Lung (tissue), 12 donors: ENCODE data around the gene AGAP2. TPM values are rescaled to one million over a fixed set of nuclear protein-coding genes. Genes with fewer than 3 reads are reported as not detected.

Experiments
- ATAC-seq: fragments of 200-7000 bp; cut with Tn5 transposase; one replicate; pipeline ENCODE4 v1.9.1; 2020; ENCODE audit warnings: moderate number of reproducible peaks; ENCODE audit not compliant: insufficient read depth, low FRiP score
- DNase-seq, 3 donors: peaks; one replicate each; pipeline ENCODE4 v3.0.0-alpha.2; 2013 to 2017
- H3K27ac ChIP-seq, 2 donors: one replicate each; pipeline ENCODE4 v1.5.1; 2013; ENCODE audit warnings: mild to moderate bottlenecking in 2 of 2, moderate library complexity in 2 of 2, control low read depth in 1 of 2, inconsistent platforms in 1 of 2, low read depth in 1 of 2, low read length in 1 of 2
- H3K27me3 ChIP-seq, 3 donors: one replicate each; pipeline ENCODE4 v1.5.1; 2013; ENCODE audit warnings: low read length in 2 of 3; ENCODE audit not compliant: control insufficient read depth in 3 of 3, insufficient read depth in 3 of 3
- H3K36me3 ChIP-seq, 4 donors: one replicate each; pipeline ENCODE4 v1.5.1; 2013; ENCODE audit warnings: low read length in 4 of 4, mild to moderate bottlenecking in 1 of 4, moderate library complexity in 1 of 4; ENCODE audit not compliant: control insufficient read depth in 4 of 4, insufficient read depth in 4 of 4
- H3K4me1 ChIP-seq, 5 donors: one replicate each; pipeline ENCODE4 v1.5.1; 2013; ENCODE audit warnings: low read length in 5 of 5, mild to moderate bottlenecking in 2 of 5, moderate library complexity in 1 of 5; ENCODE audit not compliant: control insufficient read depth in 5 of 5, insufficient read depth in 5 of 5
- H3K4me3 ChIP-seq: one replicate; pipeline ENCODE4 v1.5.1; 2013; ENCODE audit warnings: mild to moderate bottlenecking, control low read depth, moderate library complexity
- H3K9ac ChIP-seq, 2 donors: one replicate each; pipeline ENCODE4 v1.5.1; 2013; ENCODE audit warnings: low read length in 2 of 2, control low read depth in 1 of 2; ENCODE audit not compliant: insufficient read depth in 1 of 2
- H3K9me3 ChIP-seq, 4 donors: one replicate each; pipeline ENCODE4 v1.5.1; 2013; ENCODE audit warnings: low read length in 3 of 4, mild to moderate bottlenecking in 1 of 4, moderate library complexity in 1 of 4; ENCODE audit not compliant: control insufficient read depth in 4 of 4, insufficient read depth in 3 of 4
- CTCF ChIP-seq: IDR thresholded peaks from 2 replicates; pipeline ENCODE4 v1.5.1; 2012; ENCODE audit warnings: mild to moderate bottlenecking; ENCODE audit errors: control extremely low read depth, extremely low read depth
- WGBS, 2 donors: extraction: QIAGEN DNeasy Blood & Tissue Kit; methylation state at CpG; one replicate each; pipeline ENCODE4 v1.1.7; 2013; 5-methylcytosine and 5-hydroxymethylcytosine counted together
- polyA plus RNA-seq, 2 donors: library from polyadenylated mRNA; stranded (reverse); fragments of 200-250 nt; gene quantifications; one replicate each; pipeline ENCODE4 v1.2.1, GENCODE V29; 2013
- total RNA-seq, 2 donors: library from RNA; depleted of rRNA in 1 of 2; stranded (reverse); fragments of >200 nt in 1 of 2; gene quantifications; one replicate each; pipeline ENCODE4 v1.2.1, GENCODE V29; 2014 to 2021
- donor health status: control.
- donor health status: control.
- donor health status: Bipolar disorder and iron deficiency.
- donor health status: healthy.
- donor health status: DM: yes; HTN: yes; CAD: no.

AGAP2 gene
- total and polyA plus RNA-seq, 4 donors, result 1.4 to 4.8 (median 3.0) TPM

DNA sequence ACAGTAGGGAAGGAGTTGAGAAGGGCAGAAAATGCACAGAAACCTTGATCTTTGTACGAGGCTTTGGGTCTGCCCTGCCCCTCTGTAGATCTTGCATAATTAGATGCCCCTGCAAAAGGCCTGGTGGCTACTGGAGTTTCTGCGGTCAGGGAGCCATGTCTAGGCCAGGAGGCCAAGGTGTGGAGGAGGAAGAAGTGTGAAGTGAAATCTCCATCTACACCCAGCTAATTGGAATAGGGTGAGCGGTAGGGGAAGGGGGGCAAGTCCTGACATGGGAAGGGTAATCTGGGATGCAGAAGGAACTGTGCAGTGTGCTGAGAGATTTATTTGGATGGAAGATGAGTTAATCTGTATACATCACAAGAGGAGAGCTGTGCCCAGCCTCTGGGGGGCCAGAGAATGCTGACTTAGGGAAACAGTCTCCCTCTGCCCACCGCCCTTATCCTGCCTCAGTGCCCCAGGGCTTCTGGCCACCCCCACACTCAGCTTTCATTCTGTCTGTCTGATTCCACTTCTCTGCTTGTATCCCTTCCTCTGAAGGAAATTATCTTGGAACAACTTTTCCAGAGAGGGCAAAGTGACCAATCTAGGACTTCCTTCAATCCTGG is 23.0 kb upstream of the AGAP2 start:
- Histone ChIP-seq H3K9ac (no peak overlapping the region), H3K27ac (no peak overlapping the region), H3K36me3 (peaks cover 0 to 12% (median 0%) of the 10 kb centered on the region in 4 donors), H3K4me1 (peaks cover 0 to 20% (median 1%) of the 10 kb centered on the region in 5 donors), H3K4me3 (no peak overlapping the region), H3K9me3 (peaks cover 0 to 5% (median 0%) of the 10 kb centered on the region in 4 donors), H3K27me3 (peaks cover 0 to 39% (median 37%) of the 10 kb centered on the region in 3 donors)
- ATAC-seq (no peak), DNase-seq (no peak)
- no peak for TF ChIP-seq CTCF
- 95% methylated on average over 4 of the region's 4 CpGs for WGBS, 2 donors

GRCh38 chr12:57760347-57760982 is 21.9 kb upstream of the AGAP2 start:
- H3K4me1 ChIP-seq, result peaks cover 0 to 18% (median 4%) of the 10 kb centered on the region in 5 donors
- peaks cover 0 to 5% (median 0%) of the 10 kb centered on the region in 4 donors for H3K9me3 ChIP-seq
- no peak for TF ChIP-seq CTCF
- ATAC-seq (no peak), DNase-seq (peak in 1 of 3 donors; percentile 55)
- peaks cover 0 to 12% (median 0%) of the 10 kb centered on the region in 4 donors for H3K36me3 ChIP-seq
- no peak overlapping the region for H3K4me3 ChIP-seq
- no peak overlapping the region for H3K9ac ChIP-seq
- no peak overlapping the region for H3K27ac ChIP-seq
- H3K27me3 ChIP-seq, result peaks cover 0 to 30% (median 27%) of the 10 kb centered on the region in 3 donors
- 95 to 97% methylated on average over 3 of the region's 3 CpGs for WGBS, 2 donors

DNA sequence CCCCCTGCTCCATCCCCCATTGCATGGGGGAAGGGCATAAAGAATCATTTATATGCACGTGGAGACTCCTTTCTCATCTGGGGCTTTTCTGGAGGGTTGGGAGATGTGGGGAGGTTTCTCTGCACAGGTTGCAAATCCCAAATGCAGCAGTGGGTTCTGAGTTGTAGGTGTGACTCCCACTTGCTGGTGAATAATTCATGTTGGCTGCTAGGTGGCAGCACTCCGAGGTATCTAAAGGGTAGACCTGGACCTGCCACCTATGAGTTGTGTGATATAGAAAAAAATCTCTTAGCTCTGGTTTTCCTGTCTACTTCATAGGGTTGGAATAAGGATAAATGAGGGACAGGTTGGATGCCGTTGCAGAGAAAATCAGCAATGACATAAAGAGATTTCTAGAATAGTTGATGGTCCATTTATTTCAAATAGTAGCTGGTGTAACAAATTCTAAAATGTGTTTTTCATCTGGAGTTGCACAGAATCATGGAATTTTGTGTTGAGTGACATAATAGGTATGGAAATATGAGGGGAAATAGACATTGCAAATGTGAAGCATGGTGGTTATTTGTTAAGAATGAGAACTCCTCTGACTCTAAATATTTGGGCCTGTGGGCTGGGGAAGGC is 20.9 kb upstream of the AGAP2 start:
- DNase-seq (no peak), ATAC-seq (no peak)
- peaks cover 0 to 5% (median 0%) of the 10 kb centered on the region in 4 donors for H3K9me3 ChIP-seq
- H3K36me3 ChIP-seq, result peaks cover 0 to 12% (median 0%) of the 10 kb centered on the region in 4 donors
- TF ChIP-seq CTCF, result peak; percentile 14
- H3K4me1 ChIP-seq, result peaks cover 2 to 12% (median 4%) of the 10 kb centered on the region in 5 donors
- H3K4me3 ChIP-seq, result no peak overlapping the region
- peaks cover 0 to 20% (median 17%) of the 10 kb centered on the region in 3 donors for H3K27me3 ChIP-seq
- WGBS, 2 donors, result 45 to 48% methylated on average over 3 of the region's 3 CpGs
- no peak overlapping the region for H3K9ac ChIP-seq
- no peak overlapping the region for H3K27ac ChIP-seq
